PC-9 (cell line): Measurements from ENCODE around the gene PCNT.

Source experiments
- CTCF ChIP-seq: fragments of 200-600 bp; sonication (generic); conservative IDR thresholded peaks from 2 replicates; pipeline ENCODE4 v1.6.1; 2017; ENCODE audit warnings: mixed run types, antibody characterized with exemption, mild to moderate bottlenecking, moderate library complexity
- EZH2 ChIP-seq: fragments of 200-600 bp; sonication (generic); IDR thresholded peaks from 2 replicates; pipeline ENCODE4 v1.8.0; 2017; ENCODE audit warnings: antibody characterized with exemption, low read depth

GRCh38 chr21:46350981-46351380 lies 27.0 kb downstream of the PCNT start:
- no peak for TF ChIP-seq CTCF
- no peak for TF ChIP-seq EZH2
